ENCODE measurements around the gene PATJ.

GRCh38 chr1:62089570-62089969, 347.3 kb downstream of the PATJ start:
- TF ChIP-seq EZH2phosphoT487 (IDR thresholded peaks at IDR 0.05; ENCODE audit: borderline replicate concordance) (no peak), CTCF (conservative IDR thresholded peaks at IDR 0.05; ENCODE audit: low read length) (no peak)

All from Loucy (cell line).